ENCODE data around the gene IL20.
A peak's percentile ranks its signal among the peaks of the same experiment; 100 is the strongest.

IL20 gene

GRCh38 chr1:206864939-206865671, at the start of gene IL20:
IL20 (plus strand) TSS chr1:206865623; CDS start chr1:206865853, 230 bp downstream.
- DNase-seq = peak; percentile 81 to 88 (median 84)

GRCh38 chr1:206816390-206817287, 48.8 kb upstream of the IL20 start:
- no peak for DNase-seq

- DNase-seq = no peak
Measured at GRCh38 chr1:206821493-206821892, 43.9 kb upstream of the IL20 start.

GRCh38 chr1:206823727-206824126, 41.7 kb upstream of the IL20 start:
- no peak for DNase-seq

GRCh38 chr1:206824331-206824730, 41.1 kb upstream of the IL20 start:
- DNase-seq = peak; percentile 53 to 72 (median 69)

GRCh38 chr1:206826394-206826793, 39.0 kb upstream of the IL20 start:
- no peak for DNase-seq

- DNase-seq = no peak
Measured at GRCh38 chr1:206828061-206828460, 37.4 kb upstream of the IL20 start.

GRCh38 chr1:206828765-206829164, 36.7 kb upstream of the IL20 start:
- no peak for DNase-seq

GRCh38 chr1:206829282-206829681, 36.1 kb upstream of the IL20 start:
- no peak for DNase-seq

GRCh38 chr1:206829875-206830274, 35.5 kb upstream of the IL20 start:
- DNase-seq = peak in 1 of 3 donors; percentile 26

GRCh38 chr1:206831650-206832049, 33.8 kb upstream of the IL20 start:
- DNase-seq = peak in 2 of 3 donors; percentile 30 to 47

- peak in 2 of 3 donors; percentile 50 to 75 for DNase-seq
Measured at GRCh38 chr1:206832352-206832880, 33.0 kb upstream of the IL20 start.

GRCh38 chr1:206833106-206833680, 32.2 kb upstream of the IL20 start:
- DNase-seq = peak in 2 of 3 donors; percentile 61 to 66

- peak in 1 of 3 donors; percentile 44 for DNase-seq
Measured at GRCh38 chr1:206833801-206834200, 31.6 kb upstream of the IL20 start.

- DNase-seq = no peak
Measured at GRCh38 chr1:206834217-206834616, 31.2 kb upstream of the IL20 start.

- DNase-seq = peak; percentile 85 to 93 (median 90)
Measured at GRCh38 chr1:206834711-206835110, 30.7 kb upstream of the IL20 start.

GRCh38 chr1:206835186-206835585, 30.2 kb upstream of the IL20 start:
- DNase-seq = no peak

GRCh38 chr1:206836111-206836510, 29.3 kb upstream of the IL20 start:
- no peak for DNase-seq

- DNase-seq = no peak
Measured at GRCh38 chr1:206839006-206839560, 26.3 kb upstream of the IL20 start.

- no peak for DNase-seq
Measured at GRCh38 chr1:206839857-206840256, 25.6 kb upstream of the IL20 start.

GRCh38 chr1:206841609-206842323, 23.7 kb upstream of the IL20 start:
- DNase-seq = no peak

- DNase-seq = no peak
Measured at GRCh38 chr1:206842854-206843253, 22.6 kb upstream of the IL20 start.

All from suppressor macrophage treated with lipopolysaccharide for 1 hour (primary cell).